ACC112 (cell line): ENCODE measurements around the gene DPP6.
"Not testable (repeated sequence)": the region's sequence is repeated elsewhere in the genome, so short reads cannot be mapped to it uniquely, and the experiment has no call there.

Source experiments
- H2AFZ ChIP-seq: fragments of 200-600 bp; sonication (generic); one replicate; pipeline ENCODE4 v1.6.0; 2017; ENCODE audit warnings: antibody characterized with exemption, low read length; ENCODE audit not compliant: unreplicated experiment
- H3K27ac ChIP-seq: fragments of 200-600 bp; sonication (generic); 2 replicates; pipeline ENCODE4 v1.5.1; 2014; ENCODE audit warnings: low read depth, mild to moderate bottlenecking, antibody characterized with exemption, low read length, moderate library complexity
- H3K27me3 ChIP-seq: fragments of 200-600 bp; sonication (generic); 2 replicates; pipeline ENCODE4 v1.6.1; 2014; ENCODE audit warnings: mild to moderate bottlenecking, antibody characterized with exemption, low read length, moderate library complexity, mixed read lengths; ENCODE audit not compliant: insufficient read depth
- H3K36me3 ChIP-seq: fragments of 200-600 bp; sonication (generic); 2 replicates; pipeline ENCODE4 v1.6.1; 2016; ENCODE audit warnings: mild to moderate bottlenecking, antibody characterized with exemption, low read length, moderate library complexity, mixed read lengths; ENCODE audit not compliant: insufficient read depth
- H3K4me1 ChIP-seq: fragments of 200-600 bp; sonication (generic); one replicate; pipeline ENCODE4 v1.6.1; 2016; ENCODE audit warnings: low read length, mixed read lengths; ENCODE audit not compliant: insufficient read depth, unreplicated experiment, control insufficient read depth
- H3K4me3 ChIP-seq: fragments of 200-600 bp; sonication (generic); 2 replicates; pipeline ENCODE4 v1.5.1; 2014; ENCODE audit warnings: mild to moderate bottlenecking, low read depth, low read length
- H3K79me2 ChIP-seq: fragments of 200-600 bp; sonication (generic); one replicate; pipeline ENCODE4 v1.6.0; 2016; ENCODE audit warnings: low read length; ENCODE audit not compliant: control insufficient read depth, unreplicated experiment, insufficient read depth

DPP6 gene

GRCh38 chr7:154162921-154163320 lies 110.7 kb downstream of the DPP6 start:
- H3K36me3 ChIP-seq, H3K27ac ChIP-seq, H3K4me1 ChIP-seq, H3K79me2 ChIP-seq, H3K27me3 ChIP-seq, H3K4me3 ChIP-seq, H2AFZ ChIP-seq: not testable (repeated sequence)

GRCh38 chr7:154163642-154164041 lies 111.4 kb downstream of the DPP6 start:
- H3K4me3 ChIP-seq, H3K79me2 ChIP-seq, H3K36me3 ChIP-seq, H3K27me3 ChIP-seq, H2AFZ ChIP-seq, H3K27ac ChIP-seq, H3K4me1 ChIP-seq: not testable (repeated sequence)

- H3K4me1 ChIP-seq: no peaks in the 10 kb centered on the region
- H3K79me2 ChIP-seq: no peaks in the 10 kb centered on the region
- no peak overlapping the region for H2AFZ ChIP-seq
- H3K27ac ChIP-seq: no peak overlapping the region
- H3K4me3 ChIP-seq: no peak overlapping the region
- no peaks in the 10 kb centered on the region for H3K27me3 ChIP-seq
- no peaks in the 10 kb centered on the region for H3K36me3 ChIP-seq
Measured at GRCh38 chr7:154167051-154167450, 114.9 kb downstream of the DPP6 start.

- Histone ChIP-seq H3K4me1 (no peaks in the 10 kb centered on the region), H2AFZ (no peak overlapping the region), H3K79me2 (no peaks in the 10 kb centered on the region), H3K36me3 (no peaks in the 10 kb centered on the region), H3K4me3 (no peak overlapping the region), H3K27ac (no peak overlapping the region), H3K27me3 (no peaks in the 10 kb centered on the region)
Measured at GRCh38 chr7:154167807-154168206, 115.6 kb downstream of the DPP6 start.

GRCh38 chr7:154171422-154171821 lies 119.2 kb downstream of the DPP6 start:
- no peak overlapping the region for H3K4me3 ChIP-seq

GRCh38 chr7:154172236-154172635 lies 120.0 kb downstream of the DPP6 start:
- H3K27ac ChIP-seq: no peak overlapping the region
- H3K36me3 ChIP-seq: no peaks in the 10 kb centered on the region
- H2AFZ ChIP-seq: no peak overlapping the region
- H3K4me1 ChIP-seq: no peaks in the 10 kb centered on the region
- H3K79me2 ChIP-seq: no peaks in the 10 kb centered on the region
- H3K4me3 ChIP-seq: no peak overlapping the region
- H3K27me3 ChIP-seq: no peaks in the 10 kb centered on the region

More at GRCh38 chr7:154171422-154171821, 119.2 kb downstream of the DPP6 start:
- H3K4me1 ChIP-seq: no peaks in the 10 kb centered on the region
- H3K27me3 ChIP-seq: no peaks in the 10 kb centered on the region
- no peak overlapping the region for H3K27ac ChIP-seq
- H3K36me3 ChIP-seq: no peaks in the 10 kb centered on the region
- no peaks in the 10 kb centered on the region for H3K79me2 ChIP-seq
- H2AFZ ChIP-seq: no peak overlapping the region

- Histone ChIP-seq H3K79me2 (no peaks in the 10 kb centered on the region), H3K27me3 (no peaks in the 10 kb centered on the region), H2AFZ (no peak overlapping the region), H3K36me3 (no peaks in the 10 kb centered on the region), H3K27ac (no peak overlapping the region), H3K4me3 (no peak overlapping the region), H3K4me1 (no peaks in the 10 kb centered on the region)
Measured at GRCh38 chr7:154177584-154177983, 125.4 kb downstream of the DPP6 start.

GRCh38 chr7:154178895-154179294 lies 126.7 kb downstream of the DPP6 start:
- Histone ChIP-seq H3K27me3 (no peaks in the 10 kb centered on the region), H3K27ac (no peak overlapping the region), H3K36me3 (no peaks in the 10 kb centered on the region), H3K4me1 (no peaks in the 10 kb centered on the region), H3K4me3 (no peak overlapping the region), H2AFZ (no peak overlapping the region), H3K79me2 (no peaks in the 10 kb centered on the region)

- no peak overlapping the region for H3K4me3 ChIP-seq
- H2AFZ ChIP-seq: no peak overlapping the region
- no peak overlapping the region for H3K27ac ChIP-seq
Measured at GRCh38 chr7:154183482-154183881, 131.3 kb downstream of the DPP6 start.

GRCh38 chr7:154183946-154184345 lies 131.7 kb downstream of the DPP6 start:
- Histone ChIP-seq H3K27me3 (no peaks in the 10 kb centered on the region), H3K79me2 (no peaks in the 10 kb centered on the region), H3K27ac (no peak overlapping the region), H2AFZ (no peak overlapping the region), H3K4me3 (no peak overlapping the region), H3K4me1 (no peaks in the 10 kb centered on the region), H3K36me3 (no peaks in the 10 kb centered on the region)

More at GRCh38 chr7:154183482-154183881, 131.3 kb downstream of the DPP6 start:
- Histone ChIP-seq H3K4me1 (no peaks in the 10 kb centered on the region), H3K79me2 (no peaks in the 10 kb centered on the region), H3K27me3 (no peaks in the 10 kb centered on the region), H3K36me3 (no peaks in the 10 kb centered on the region)

GRCh38 chr7:154186811-154187210 lies 134.6 kb downstream of the DPP6 start:
- no peaks in the 10 kb centered on the region for H3K4me1 ChIP-seq
- no peaks in the 10 kb centered on the region for H3K36me3 ChIP-seq
- H3K79me2 ChIP-seq: no peaks in the 10 kb centered on the region
- no peak overlapping the region for H3K4me3 ChIP-seq
- H3K27me3 ChIP-seq: no peaks in the 10 kb centered on the region
- no peak overlapping the region for H3K27ac ChIP-seq
- H2AFZ ChIP-seq: no peak overlapping the region
